Tibial nerve (tissue), 4 donors: ENCODE measurements around the gene RAN. TPM values are rescaled to one million over a fixed set of nuclear protein-coding genes. Genes with fewer than 3 reads are reported as not detected.

ENCODE experiments used
- DNase-seq, 2 donors: peaks; one replicate each; pipeline ENCODE4 v3.0.0-alpha.2; 2019; ENCODE audit warnings: low spot score in 2 of 2
- H3K27ac ChIP-seq, 4 donors: fragments of 200-600 bp; sonication (generic) in 3 of 4; one replicate each; pipeline ENCODE4 v1.5.1; 2017 to 2019; ENCODE audit warnings: mild to moderate bottlenecking in 1 of 4
- H3K27me3 ChIP-seq, 2 donors: fragments of 200-600 bp; sonication (generic) in 1 of 2; one replicate each; pipeline versions ENCODE4 v1.5.1 to v1.6.0; 2017 to 2019
- H3K36me3 ChIP-seq, 3 donors: fragments of 200-600 bp; sonication (generic); one replicate each; pipeline ENCODE4 v1.5.1; 2018 to 2019
- H3K4me1 ChIP-seq, 4 donors: fragments of 200-600 bp; sonication (generic) in 3 of 4; one replicate each; pipeline ENCODE4 v1.5.1; 2017 to 2019
- H3K4me3 ChIP-seq, 4 donors: fragments of 200-600 bp; sonication (generic) in 3 of 4; one replicate each; pipeline ENCODE4 v1.5.1; 2017 to 2019; ENCODE audit warnings: mild to moderate bottlenecking in 1 of 4, moderate library complexity in 1 of 4
- H3K9me3 ChIP-seq, 4 donors: fragments of 200-600 bp; sonication (generic) in 3 of 4; one replicate each; pipeline ENCODE4 v1.5.1; 2017 to 2019
- EP300 ChIP-seq, 2 donors: sonication (generic); formaldehyde crosslinking; IDR thresholded peaks; one replicate each; pipeline ENCODE4 v1.6.1; 2017; ENCODE audit warnings: antibody characterized with exemption in 2 of 2, mild to moderate bottlenecking in 1 of 2
- POLR2A ChIP-seq, 2 donors: fragments of 450-650 bp; IDR thresholded peaks; one replicate each; pipeline ENCODE4 v1.6.1; 2017; ENCODE audit warnings: antibody characterized with exemption in 2 of 2, mild to moderate bottlenecking in 2 of 2, moderate library complexity in 2 of 2
- WGBS, 2 donors: methylation state at CpG; one replicate each; pipeline ENCODE4 v1.1.5; 2018; 5-methylcytosine and 5-hydroxymethylcytosine counted together
- total RNA-seq, 4 donors: library from RNA; depleted of rRNA; stranded (reverse); fragments of >200 nt; gene quantifications; one replicate each; pipeline ENCODE4 v1.1.0, GENCODE V29; 2016
- TF ChIP-seq, protein P1 (sequence below), 5 experiments: fragments of 200-600 bp in 3 of 5; fragments of 450-650 bp in 2 of 5; sonication (generic) in 3 of 5; IDR thresholded peaks; one replicate each; pipeline ENCODE4 v1.5.1; 2016 to 2019; ENCODE audit warnings: antibody characterized with exemption in 5 of 5, mild to moderate bottlenecking in 3 of 5, moderate library complexity in 2 of 5

The RAN gene
- total RNA-seq, 4 donors from 2014 or later = 105 to 155 (median 124) TPM

DNA sequence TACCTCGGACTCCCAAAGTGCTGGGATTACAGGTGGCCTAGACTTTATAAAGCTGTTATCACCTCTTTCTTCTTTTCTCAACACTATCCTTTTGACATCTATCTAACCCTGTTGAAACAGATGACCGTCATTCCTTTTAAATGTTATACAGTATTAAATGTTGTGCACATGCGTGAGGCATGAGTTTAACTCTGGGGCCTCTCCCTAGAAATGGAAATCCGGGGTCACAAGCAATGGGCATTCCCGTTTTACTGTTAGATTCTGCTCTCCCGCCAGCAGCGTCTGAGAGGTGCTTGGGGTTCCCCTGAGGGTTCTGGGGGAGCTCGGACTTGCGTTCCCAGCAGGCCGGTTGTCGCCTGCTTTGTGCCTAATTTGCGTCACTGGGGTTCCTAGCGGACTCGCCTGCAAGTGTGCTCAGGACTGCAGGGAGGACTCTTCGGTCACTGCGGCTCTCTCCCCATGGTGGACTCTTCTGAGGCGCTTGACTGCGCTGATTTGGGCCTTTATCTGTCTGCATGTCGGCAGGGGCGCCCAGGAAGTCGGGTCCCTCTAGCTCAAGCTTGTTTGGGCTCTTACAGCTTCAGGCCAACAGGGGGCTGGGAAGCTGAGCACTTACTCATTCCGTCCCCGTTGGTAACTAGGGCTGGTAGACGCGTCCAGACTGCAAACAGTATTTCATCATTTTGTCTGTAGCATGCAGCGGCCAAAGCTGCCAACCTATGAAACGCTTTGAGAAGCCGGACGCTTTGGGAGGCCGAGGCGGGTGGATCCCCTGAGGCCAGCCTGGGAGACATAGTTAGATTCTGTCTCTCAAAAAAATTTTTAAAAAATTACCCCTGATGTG, 1.2 kb upstream of the RAN start:
- peak overlapping the region; percentile 57 to 99 (median 74) for H3K4me3 ChIP-seq
- TF ChIP-seq, protein P1, sequence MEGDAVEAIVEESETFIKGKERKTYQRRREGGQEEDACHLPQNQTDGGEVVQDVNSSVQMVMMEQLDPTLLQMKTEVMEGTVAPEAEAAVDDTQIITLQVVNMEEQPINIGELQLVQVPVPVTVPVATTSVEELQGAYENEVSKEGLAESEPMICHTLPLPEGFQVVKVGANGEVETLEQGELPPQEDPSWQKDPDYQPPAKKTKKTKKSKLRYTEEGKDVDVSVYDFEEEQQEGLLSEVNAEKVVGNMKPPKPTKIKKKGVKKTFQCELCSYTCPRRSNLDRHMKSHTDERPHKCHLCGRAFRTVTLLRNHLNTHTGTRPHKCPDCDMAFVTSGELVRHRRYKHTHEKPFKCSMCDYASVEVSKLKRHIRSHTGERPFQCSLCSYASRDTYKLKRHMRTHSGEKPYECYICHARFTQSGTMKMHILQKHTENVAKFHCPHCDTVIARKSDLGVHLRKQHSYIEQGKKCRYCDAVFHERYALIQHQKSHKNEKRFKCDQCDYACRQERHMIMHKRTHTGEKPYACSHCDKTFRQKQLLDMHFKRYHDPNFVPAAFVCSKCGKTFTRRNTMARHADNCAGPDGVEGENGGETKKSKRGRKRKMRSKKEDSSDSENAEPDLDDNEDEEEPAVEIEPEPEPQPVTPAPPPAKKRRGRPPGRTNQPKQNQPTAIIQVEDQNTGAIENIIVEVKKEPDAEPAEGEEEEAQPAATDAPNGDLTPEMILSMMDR (IDR thresholded peaks at IDR 0.05) = peak; percentile 25 to 60 (median 45)
- no peak for TF ChIP-seq EP300 (IDR thresholded peaks at IDR 0.05)
- no peak for TF ChIP-seq POLR2A (IDR thresholded peaks at IDR 0.05)
- DNase-seq = peak; percentile 35 to 46

DNA sequence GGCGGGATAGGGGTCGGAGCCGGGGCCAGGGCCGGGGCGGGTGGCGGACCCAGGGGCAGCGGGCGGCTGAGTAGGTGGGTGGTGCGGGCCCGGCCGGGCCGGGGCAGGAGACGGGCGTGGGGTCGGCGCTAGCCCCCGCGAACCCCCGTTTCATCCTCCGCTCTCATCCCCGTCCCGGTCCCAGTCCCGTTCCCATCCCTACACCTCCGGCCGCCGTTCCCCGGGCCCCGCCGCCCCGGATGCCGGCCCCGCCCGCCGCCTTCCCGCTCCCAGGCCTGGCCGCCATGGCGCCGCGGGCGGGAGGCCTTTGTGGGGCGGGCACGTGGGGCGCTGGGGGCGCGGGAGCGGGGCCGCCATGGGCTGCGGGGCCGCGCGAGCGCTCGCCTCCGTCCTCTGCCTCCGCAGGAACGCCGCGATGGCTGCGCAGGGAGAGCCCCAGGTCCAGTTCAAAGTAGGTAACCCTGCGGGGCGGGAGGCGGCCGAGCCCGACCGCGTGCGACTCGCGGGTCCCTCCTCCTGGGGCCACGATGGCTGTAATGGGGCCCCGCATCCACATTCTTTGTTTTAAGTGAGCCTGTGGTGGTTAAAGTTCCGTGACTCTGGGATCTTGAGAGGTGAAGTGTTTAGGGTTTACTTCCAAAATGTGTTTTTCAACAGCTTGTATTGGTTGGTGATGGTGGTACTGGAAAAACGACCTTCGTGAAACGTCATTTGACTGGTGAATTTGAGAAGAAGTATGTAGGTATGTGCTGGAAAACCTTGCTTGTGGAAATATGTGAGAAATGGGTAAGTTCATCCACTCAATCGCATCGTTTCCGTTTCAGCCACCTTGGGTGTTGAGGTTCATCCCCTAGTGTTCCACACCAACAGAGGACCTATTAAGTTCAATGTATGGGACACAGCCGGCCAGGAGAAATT, 572 bp downstream of the RAN start:
- DNase-seq = peak in 1 of 2 donors; percentile 9
- Histone ChIP-seq H3K27me3 (no peaks in the 10 kb centered on the region), H3K36me3 (peaks cover 0 to 41% (median 22%) of the 10 kb centered on the region in 3 donors), H3K4me3 (peak overlapping the region; percentile 74 to 99 (median 78)), H3K4me1 (peaks cover 0 to 44% (median 18%) of the 10 kb centered on the region in 4 donors), H3K27ac (peak overlapping the region; percentile 90 to 97 (median 94)), H3K9me3 (no peaks in the 10 kb centered on the region)
- WGBS, 2 donors = 2% methylated on average over 32 to 40 of the region's 79 CpGs
- TF ChIP-seq, protein P1 (IDR thresholded peaks at IDR 0.05) = no peak
- no peak for TF ChIP-seq POLR2A (IDR thresholded peaks at IDR 0.05)
- no peak for TF ChIP-seq EP300 (IDR thresholded peaks at IDR 0.05)

More for the DNA sequence above, 1.2 kb upstream of the RAN start:
- Histone ChIP-seq H3K36me3 (peaks cover 0 to 25% (median 10%) of the 10 kb centered on the region in 3 donors), H3K9me3 (no peaks in the 10 kb centered on the region), H3K27ac (peak overlapping the region; percentile 76 to 93 (median 86)), H3K27me3 (no peaks in the 10 kb centered on the region), H3K4me1 (peaks cover 0 to 44% (median 18%) of the 10 kb centered on the region in 4 donors)
- 41 to 48% methylated on average over 26 to 31 of the region's 31 CpGs for WGBS, 2 donors

DNA sequence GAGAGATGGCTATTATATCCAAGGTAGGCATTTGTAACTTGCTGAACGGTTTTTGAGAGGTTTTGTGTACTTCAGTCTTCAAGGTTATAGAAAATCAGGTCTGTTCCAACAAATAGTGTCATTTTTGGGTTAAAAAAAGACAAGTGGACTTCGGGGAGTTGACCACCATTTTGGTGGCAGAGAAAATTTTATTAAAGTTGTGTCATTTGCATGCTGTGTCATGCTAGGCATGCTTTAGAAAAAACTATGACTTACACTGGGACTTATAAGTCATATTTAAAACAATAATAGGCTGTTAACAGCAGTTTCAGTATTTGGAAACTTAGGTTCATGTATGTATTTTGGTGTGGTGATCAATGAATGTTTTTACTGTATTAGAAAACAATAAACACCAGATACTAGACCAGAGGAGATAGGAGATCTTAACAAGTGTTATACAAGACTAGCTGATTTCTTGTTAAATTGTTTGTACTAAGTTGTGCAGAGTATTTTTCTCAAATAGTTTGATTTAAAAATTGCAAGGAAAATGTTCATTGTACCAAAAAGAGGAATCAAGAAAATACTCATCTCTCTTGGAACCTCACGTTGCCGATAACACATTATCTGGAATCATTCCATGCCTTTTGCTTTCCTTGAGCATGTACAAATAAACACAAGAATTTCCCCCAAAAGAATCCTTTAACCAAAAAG, 1.4 kb downstream of the RAN start:
- no peak for TF ChIP-seq EP300 (IDR thresholded peaks at IDR 0.05)
- TF ChIP-seq, protein P1 (IDR thresholded peaks at IDR 0.05) = no peak
- no peak for TF ChIP-seq POLR2A (IDR thresholded peaks at IDR 0.05)
- H3K4me3 ChIP-seq = peak overlapping the region; percentile 74 to 99 (median 78)
- H3K27me3 ChIP-seq = no peaks in the 10 kb centered on the region
- WGBS, 2 donors = 34 to 37% methylated on average over 4 of the region's 4 CpGs
- H3K36me3 ChIP-seq = peaks cover 0 to 49% (median 22%) of the 10 kb centered on the region in 3 donors
- no peaks in the 10 kb centered on the region for H3K9me3 ChIP-seq
- peaks cover 0 to 44% (median 18%) of the 10 kb centered on the region in 4 donors for H3K4me1 ChIP-seq
- peak overlapping the region; percentile 90 to 97 (median 94) for H3K27ac ChIP-seq
- no peak for DNase-seq

DNA sequence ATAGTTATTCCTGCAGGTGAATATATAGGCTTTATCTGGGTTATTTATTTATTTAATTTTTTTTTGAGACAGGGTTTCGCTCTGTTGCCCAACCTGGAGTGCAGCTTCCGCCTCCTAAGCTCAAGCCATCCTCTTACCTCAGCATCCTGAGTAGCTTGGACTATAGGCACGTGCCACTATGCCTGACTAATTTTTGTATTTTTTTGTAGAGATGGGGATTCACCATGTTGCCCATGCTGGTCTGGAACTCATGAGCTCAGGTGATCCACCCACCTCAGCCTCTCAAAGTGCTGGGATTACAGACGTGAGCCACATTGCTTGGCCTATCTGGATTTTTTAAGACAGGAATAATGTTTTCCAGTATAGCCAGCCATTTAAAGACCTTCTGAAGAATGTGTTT, 2.0 kb downstream of the RAN start:
- DNase-seq = no peak
- no peak for TF ChIP-seq EP300 (IDR thresholded peaks at IDR 0.05)
- TF ChIP-seq, protein P1 (IDR thresholded peaks at IDR 0.05) = no peak
- TF ChIP-seq POLR2A (IDR thresholded peaks at IDR 0.05) = no peak
- Histone ChIP-seq H3K9me3 (no peaks in the 10 kb centered on the region), H3K4me3 (no peak overlapping the region), H3K27ac (peak overlapping the region in 3 of 4 donors; percentile 31 to 97 (median 95)), H3K27me3 (no peaks in the 10 kb centered on the region), H3K4me1 (peaks cover 0 to 44% (median 18%) of the 10 kb centered on the region in 4 donors), H3K36me3 (peaks cover 0 to 52% (median 22%) of the 10 kb centered on the region in 3 donors)
- 81 to 87% methylated on average over 4 of the region's 4 CpGs for WGBS, 2 donors
